Osteocyte (in vitro differentiated cells): ENCODE measurements around the gene LRP1B. TPM values are rescaled to one million over a fixed set of nuclear protein-coding genes. Genes with fewer than 3 reads are reported as not detected.

Experiments
- DNase-seq: peaks from one replicate; pipeline ENCODE4 v3.0.0; 2021; ENCODE audit warnings: mixed read lengths; ENCODE audit not compliant: unreplicated experiment; ENCODE audit errors: extremely low spot score
- H3K27ac Mint-ChIP-seq: one replicate; pipeline ENCODE4 v1.8.0; 2021; ENCODE audit warnings: mild to moderate bottlenecking, mixed read lengths; ENCODE audit not compliant: unreplicated experiment
- H3K27me3 Mint-ChIP-seq: one replicate; pipeline ENCODE4 v1.8.0; 2021; ENCODE audit warnings: mixed read lengths; ENCODE audit not compliant: unreplicated experiment
- H3K36me3 Mint-ChIP-seq: one replicate; pipeline ENCODE4 v1.8.0; 2021; ENCODE audit warnings: mixed read lengths; ENCODE audit not compliant: unreplicated experiment
- H3K4me1 Mint-ChIP-seq: one replicate; pipeline ENCODE4 v1.8.0; 2021; ENCODE audit warnings: mixed read lengths; ENCODE audit not compliant: unreplicated experiment
- H3K4me3 Mint-ChIP-seq: one replicate; pipeline ENCODE4 v1.8.0; 2021; ENCODE audit warnings: mild to moderate bottlenecking, moderate library complexity, mixed read lengths; ENCODE audit not compliant: unreplicated experiment
- H3K9me3 Mint-ChIP-seq: one replicate; pipeline ENCODE4 v1.8.0; 2021; ENCODE audit warnings: mixed read lengths; ENCODE audit not compliant: unreplicated experiment
- CTCF ChIP-seq: fragments of 200-600 bp; sonication (generic); IDR thresholded peaks from 2 replicates; pipeline ENCODE4 v1.5.0; 2021; ENCODE audit warnings: antibody characterized with exemption, mild to moderate bottlenecking, moderate library complexity
- total RNA-seq: library from RNA; stranded (reverse); gene quantifications from 2 replicates; pipeline ENCODE4 v1.2.1, GENCODE V29; 2021

LRP1B gene
- total RNA-seq, 1 donor from 2014 or later: 3.6 TPM

- no peak overlapping the region for H3K4me3 Mint-ChIP-seq
- H3K9me3 Mint-ChIP-seq: no peaks in the 10 kb centered on the region
- H3K27me3 Mint-ChIP-seq: no peaks in the 10 kb centered on the region
- H3K4me1 Mint-ChIP-seq: peaks cover 9% of the 10 kb centered on the region
- no peaks in the 10 kb centered on the region for H3K36me3 Mint-ChIP-seq
- no peak overlapping the region for H3K27ac Mint-ChIP-seq
- no peak for DNase-seq
- TF ChIP-seq CTCF: no peak
These were observed 1489.7 kb downstream of the LRP1B start for GRCh38 chr2:140641163-140641562.

- no peaks in the 10 kb centered on the region for H3K36me3 Mint-ChIP-seq
- no peaks in the 10 kb centered on the region for H3K27me3 Mint-ChIP-seq
- no peak for TF ChIP-seq CTCF
- H3K27ac Mint-ChIP-seq: no peak overlapping the region
- H3K9me3 Mint-ChIP-seq: no peaks in the 10 kb centered on the region
- no peak for DNase-seq
- H3K4me1 Mint-ChIP-seq: peaks cover 9% of the 10 kb centered on the region
- no peak overlapping the region for H3K4me3 Mint-ChIP-seq
These were observed 1491.2 kb downstream of the LRP1B start for GRCh38 chr2:140639628-140640027.

DNA sequence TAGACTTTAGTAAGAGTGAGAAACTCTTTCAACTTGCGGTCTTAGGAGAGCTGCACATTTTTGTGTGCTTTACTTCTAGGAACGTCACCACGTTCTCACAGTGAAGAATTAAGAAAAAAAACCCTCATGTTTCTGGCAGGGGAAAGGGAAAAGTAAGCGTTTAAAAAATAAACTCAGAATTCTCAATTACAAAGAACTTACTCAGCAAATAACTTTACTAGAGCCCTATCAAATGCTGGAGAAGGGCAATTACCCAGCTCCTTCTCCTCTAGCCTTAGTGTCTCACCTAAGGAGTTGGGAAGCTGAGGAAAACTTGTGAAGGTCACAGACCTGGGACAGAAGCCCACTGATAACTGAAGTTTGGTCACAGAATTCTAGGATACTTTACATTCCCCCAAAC lies 1500.3 kb downstream of the LRP1B start:
- H3K9me3 Mint-ChIP-seq: peaks cover 5% of the 10 kb centered on the region
- no peaks in the 10 kb centered on the region for H3K27me3 Mint-ChIP-seq
- no peak for TF ChIP-seq CTCF
- H3K27ac Mint-ChIP-seq: no peak overlapping the region
- no peaks in the 10 kb centered on the region for H3K4me1 Mint-ChIP-seq
- H3K36me3 Mint-ChIP-seq: no peaks in the 10 kb centered on the region
- DNase-seq: no peak
- H3K4me3 Mint-ChIP-seq: no peak overlapping the region

DNA sequence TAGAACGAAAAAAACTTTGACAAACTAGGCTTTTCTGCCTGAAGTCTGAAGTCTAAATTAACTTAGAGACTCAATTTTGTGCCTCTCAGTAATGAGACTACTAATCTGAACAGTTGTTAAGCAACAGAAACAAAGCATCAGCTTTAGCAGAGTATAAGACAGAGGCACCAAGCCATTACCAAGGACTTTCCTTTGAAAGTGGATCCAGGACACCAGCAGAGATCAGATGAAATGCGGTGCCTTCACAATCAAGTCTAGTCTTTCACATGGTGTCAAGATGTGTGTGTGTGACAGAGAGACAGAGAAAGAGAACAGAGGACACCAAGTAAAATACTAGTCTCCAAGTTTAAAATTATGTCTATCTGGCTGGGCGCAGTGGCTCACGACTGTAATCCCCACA lies 1502.9 kb downstream of the LRP1B start:
- Mint-ChIP-seq H3K27me3 (no peaks in the 10 kb centered on the region), H3K4me1 (no peaks in the 10 kb centered on the region), H3K4me3 (no peak overlapping the region), H3K27ac (no peak overlapping the region), H3K36me3 (no peaks in the 10 kb centered on the region), H3K9me3 (peaks cover 5% of the 10 kb centered on the region)
- no peak for DNase-seq
- TF ChIP-seq CTCF: no peak

DNA sequence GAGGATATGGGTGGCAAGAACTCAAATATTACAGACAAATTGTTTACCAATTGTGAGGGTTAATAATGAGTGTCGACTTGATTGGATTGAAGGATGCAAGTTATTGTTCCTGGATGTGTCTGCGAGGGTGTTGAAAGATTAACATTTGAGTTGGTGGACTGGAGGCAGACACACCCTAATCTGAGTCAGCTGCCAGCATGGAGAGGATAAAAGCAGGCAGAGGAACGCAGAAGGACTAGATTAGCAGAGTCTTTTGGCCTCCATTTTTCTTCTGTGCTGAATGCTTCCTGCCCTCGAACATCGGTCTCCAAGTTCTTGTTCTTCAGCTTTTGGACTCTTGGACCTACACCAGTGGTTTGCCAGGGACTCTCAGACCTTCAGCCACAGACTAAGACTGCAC lies 1503.7 kb downstream of the LRP1B start:
- H3K27me3 Mint-ChIP-seq: no peaks in the 10 kb centered on the region
- peaks cover 5% of the 10 kb centered on the region for H3K9me3 Mint-ChIP-seq
- H3K4me3 Mint-ChIP-seq: no peak overlapping the region
- H3K4me1 Mint-ChIP-seq: no peaks in the 10 kb centered on the region
- H3K36me3 Mint-ChIP-seq: no peaks in the 10 kb centered on the region
- H3K27ac Mint-ChIP-seq: no peak overlapping the region
- no peak for DNase-seq
- no peak for TF ChIP-seq CTCF
